ENCODE data around the gene HPS4.

Gene HPS4

DNA sequence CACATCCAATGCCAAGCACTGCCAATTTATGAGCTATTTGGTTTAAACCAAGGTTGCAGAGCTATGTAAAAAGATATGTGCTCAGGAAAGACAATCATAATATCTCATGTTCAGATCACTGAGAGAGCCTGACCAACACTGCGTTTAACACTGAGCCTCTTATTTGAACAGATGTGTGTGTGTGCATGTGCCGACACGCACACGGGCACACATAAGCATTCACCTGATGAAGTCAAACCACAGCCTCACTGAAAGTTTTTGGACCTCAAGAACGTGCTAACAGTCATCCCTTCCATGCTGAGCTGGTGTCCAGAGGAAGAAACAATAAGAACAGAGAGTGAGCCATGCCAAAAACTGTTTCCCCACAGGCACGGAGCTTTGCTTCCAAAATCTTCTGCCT is 23.4 kb downstream of the HPS4 start:
- Histone ChIP-seq H3K4me3 (ENCODE audit: low read length, poor library complexity, severe bottlenecking) (no peak overlapping the region), H2AFZ (ENCODE audit: low read length) (no peak overlapping the region), H3K4me1 (ENCODE audit: insufficient read depth, low read length, poor library complexity, severe bottlenecking) (no peaks in the 10 kb centered on the region), H3K79me2 (ENCODE audit: insufficient read depth, low read length) (peaks cover 20% of the 10 kb centered on the region), H4K20me1 (ENCODE audit: insufficient read depth, low read length, poor library complexity, severe bottlenecking) (peaks cover 13% of the 10 kb centered on the region), H3K9me2 (replicated peaks; ENCODE audit: low read depth, low read length) (no peaks in the 10 kb centered on the region), H3K9ac (ENCODE audit: low read depth, low read length, poor library complexity, severe bottlenecking) (no peak overlapping the region), H3K27me3 (ENCODE audit: insufficient read depth, low read length, poor library complexity, severe bottlenecking) (no peaks in the 10 kb centered on the region), H3K36me3 (ENCODE audit: insufficient read depth, low read length) (peaks cover 63% of the 10 kb centered on the region; the same call in 1 of the 2 replicates), H3K9me3 (ENCODE audit: insufficient read depth, low read depth, low read length) (no peaks in the 10 kb centered on the region), H3F3A (ENCODE audit: low read depth) (no peaks in the 10 kb centered on the region), H3K4me2 (ENCODE audit: low read depth, low read length, poor library complexity, severe bottlenecking) (no peak overlapping the region)
- TF ChIP-seq, protein P1, sequence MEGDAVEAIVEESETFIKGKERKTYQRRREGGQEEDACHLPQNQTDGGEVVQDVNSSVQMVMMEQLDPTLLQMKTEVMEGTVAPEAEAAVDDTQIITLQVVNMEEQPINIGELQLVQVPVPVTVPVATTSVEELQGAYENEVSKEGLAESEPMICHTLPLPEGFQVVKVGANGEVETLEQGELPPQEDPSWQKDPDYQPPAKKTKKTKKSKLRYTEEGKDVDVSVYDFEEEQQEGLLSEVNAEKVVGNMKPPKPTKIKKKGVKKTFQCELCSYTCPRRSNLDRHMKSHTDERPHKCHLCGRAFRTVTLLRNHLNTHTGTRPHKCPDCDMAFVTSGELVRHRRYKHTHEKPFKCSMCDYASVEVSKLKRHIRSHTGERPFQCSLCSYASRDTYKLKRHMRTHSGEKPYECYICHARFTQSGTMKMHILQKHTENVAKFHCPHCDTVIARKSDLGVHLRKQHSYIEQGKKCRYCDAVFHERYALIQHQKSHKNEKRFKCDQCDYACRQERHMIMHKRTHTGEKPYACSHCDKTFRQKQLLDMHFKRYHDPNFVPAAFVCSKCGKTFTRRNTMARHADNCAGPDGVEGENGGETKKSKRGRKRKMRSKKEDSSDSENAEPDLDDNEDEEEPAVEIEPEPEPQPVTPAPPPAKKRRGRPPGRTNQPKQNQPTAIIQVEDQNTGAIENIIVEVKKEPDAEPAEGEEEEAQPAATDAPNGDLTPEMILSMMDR (conservative IDR thresholded peaks at IDR 0.05; ENCODE audit: low read length): no peak
- TF ChIP-seq EZH2phosphoT487 (IDR thresholded peaks at IDR 0.05; ENCODE audit: borderline replicate concordance): no peak

DNA sequence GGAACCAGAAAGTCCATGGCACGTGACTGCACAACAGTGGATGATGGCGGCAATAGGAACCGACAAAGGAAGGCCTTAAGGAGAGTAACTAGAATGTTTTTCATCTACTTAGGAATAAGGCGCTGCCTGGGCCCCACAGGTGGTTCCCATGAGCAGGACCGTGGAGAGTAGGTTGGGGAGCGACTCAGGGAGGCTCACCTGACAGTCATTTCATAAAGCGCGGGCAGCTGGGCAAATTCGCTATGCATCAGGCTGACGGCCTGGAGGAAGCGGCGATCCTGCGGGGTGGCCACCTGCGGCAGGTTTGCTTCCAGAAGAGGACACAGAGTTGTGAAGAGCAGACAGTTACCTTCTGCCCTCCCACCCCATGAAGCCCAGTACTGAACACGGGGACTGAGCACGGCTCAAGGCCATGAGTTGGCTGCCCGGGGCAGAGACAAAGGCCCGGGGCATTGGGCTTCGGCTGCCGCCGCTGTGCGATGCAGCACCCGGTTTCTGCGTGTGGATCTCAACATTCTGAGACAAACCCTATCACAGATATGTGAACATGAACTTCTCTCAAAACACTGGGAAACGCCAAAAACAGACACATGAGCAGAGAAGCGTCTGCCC is 25.8 kb downstream of the HPS4 start:
- Histone ChIP-seq H3K79me2 (ENCODE audit: insufficient read depth, low read length) (peaks cover 20% of the 10 kb centered on the region), H4K20me1 (ENCODE audit: insufficient read depth, low read length, poor library complexity, severe bottlenecking) (peaks cover 13% of the 10 kb centered on the region), H3K9me3 (ENCODE audit: insufficient read depth, low read depth, low read length) (no peaks in the 10 kb centered on the region), H3K4me1 (ENCODE audit: insufficient read depth, low read length, poor library complexity, severe bottlenecking) (no peaks in the 10 kb centered on the region), H3K9ac (ENCODE audit: low read depth, low read length, poor library complexity, severe bottlenecking) (no peak overlapping the region), H3K4me2 (ENCODE audit: low read depth, low read length, poor library complexity, severe bottlenecking) (no peak overlapping the region), H3K4me3 (ENCODE audit: low read length, poor library complexity, severe bottlenecking) (no peak overlapping the region), H3F3A (ENCODE audit: low read depth) (no peaks in the 10 kb centered on the region), H3K36me3 (ENCODE audit: insufficient read depth, low read length) (peaks cover 58% of the 10 kb centered on the region; the same call in 1 of the 2 replicates), H2AFZ (ENCODE audit: low read length) (no peak overlapping the region), H3K9me2 (replicated peaks; ENCODE audit: low read depth, low read length) (no peaks in the 10 kb centered on the region), H3K27me3 (ENCODE audit: insufficient read depth, low read length, poor library complexity, severe bottlenecking) (no peaks in the 10 kb centered on the region)
- TF ChIP-seq, protein P1 (conservative IDR thresholded peaks at IDR 0.05; ENCODE audit: low read length): no peak
- TF ChIP-seq EZH2phosphoT487 (IDR thresholded peaks at IDR 0.05; ENCODE audit: borderline replicate concordance): no peak

DNA sequence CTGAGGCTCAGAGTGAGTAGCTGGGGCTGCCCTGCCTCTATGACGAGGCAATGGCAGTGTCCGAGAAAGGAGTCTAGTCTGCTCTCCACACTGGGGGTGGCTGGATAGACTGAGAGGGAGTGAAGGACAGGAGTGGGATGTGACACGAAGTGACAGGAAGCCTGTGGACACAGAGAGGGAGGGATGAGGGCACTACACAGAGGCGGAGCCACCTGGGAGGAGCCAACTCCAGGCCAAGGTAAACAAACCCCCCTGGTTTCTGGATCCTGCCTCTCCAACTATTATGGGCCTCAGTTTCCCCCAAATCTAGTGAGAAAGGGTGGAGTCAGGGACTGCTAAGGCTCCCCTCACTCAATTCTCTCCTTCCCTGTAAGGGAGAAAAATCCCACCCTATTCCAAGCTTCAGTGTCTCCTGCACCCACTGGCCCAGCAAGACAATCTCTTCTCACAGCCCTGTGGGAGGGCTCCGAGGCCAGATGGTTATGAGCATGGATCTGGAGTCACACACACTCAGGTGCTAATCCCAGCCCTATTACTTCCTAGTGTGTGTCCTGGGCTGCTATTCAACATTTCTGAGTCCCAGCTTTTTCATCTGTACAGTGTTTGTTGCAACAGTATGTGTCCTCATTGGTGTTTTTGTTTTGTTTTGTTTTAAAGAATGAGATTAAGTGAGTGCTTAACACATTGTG is 29.6 kb downstream of the HPS4 start:
- Histone ChIP-seq H3F3A (ENCODE audit: low read depth) (no peaks in the 10 kb centered on the region), H4K20me1 (ENCODE audit: insufficient read depth, low read length, poor library complexity, severe bottlenecking) (no peaks in the 10 kb centered on the region)
- no peak for TF ChIP-seq EZH2phosphoT487 (IDR thresholded peaks at IDR 0.05; ENCODE audit: borderline replicate concordance)
- TF ChIP-seq, protein P1 (conservative IDR thresholded peaks at IDR 0.05; ENCODE audit: low read length): no peak

More for the DNA sequence above, 29.6 kb downstream of the HPS4 start:
- Histone ChIP-seq H3K36me3 (ENCODE audit: insufficient read depth, low read length) (peaks cover 73% of the 10 kb centered on the region; the same call in 1 of the 2 replicates), H3K79me2 (ENCODE audit: insufficient read depth, low read length) (peaks cover 2% of the 10 kb centered on the region; the same call in 1 of the 2 replicates), H3K27me3 (ENCODE audit: insufficient read depth, low read length, poor library complexity, severe bottlenecking) (no peaks in the 10 kb centered on the region), H2AFZ (ENCODE audit: low read length) (no peak overlapping the region), H3K4me3 (ENCODE audit: low read length, poor library complexity, severe bottlenecking) (no peak overlapping the region), H3K9me3 (ENCODE audit: insufficient read depth, low read depth, low read length) (no peaks in the 10 kb centered on the region), H3K4me1 (ENCODE audit: insufficient read depth, low read length, poor library complexity, severe bottlenecking) (no peaks in the 10 kb centered on the region), H3K9ac (ENCODE audit: low read depth, low read length, poor library complexity, severe bottlenecking) (no peak overlapping the region), H3K9me2 (replicated peaks; ENCODE audit: low read depth, low read length) (no peaks in the 10 kb centered on the region), H3K4me2 (ENCODE audit: low read depth, low read length, poor library complexity, severe bottlenecking) (no peak overlapping the region)
